Activated T-helper 17 cell treated with anti-CD3 and anti-CD28 coated beads, Interleukin-2, amount 50 U/mL, for 72 hours (primary cell): Measurements from ENCODE around the gene CD47. TPM values are rescaled to one million over a fixed set of nuclear protein-coding genes. Genes with fewer than 3 reads are reported as not detected.

ENCODE experiments used
- ATAC-seq: fragments of 150-1000 bp; cut with Tn5 transposase; replicated peaks from 2 replicates; pipeline ENCODE4 v1.10.0; 2021; ENCODE audit warnings: mild to moderate bottlenecking, moderate library complexity
- H3K27ac Mint-ChIP-seq: one replicate; pipeline ENCODE4 v1.8.0; 2022; ENCODE audit warnings: mixed read lengths
- H3K27me3 Mint-ChIP-seq: one replicate; pipeline ENCODE4 v1.8.0; 2022; ENCODE audit warnings: mixed read lengths
- H3K36me3 Mint-ChIP-seq: one replicate; pipeline ENCODE4 v1.8.0; 2022; ENCODE audit warnings: low read depth, mild to moderate bottlenecking, mixed read lengths
- H3K4me1 Mint-ChIP-seq: one replicate; pipeline ENCODE4 v1.8.0; 2022; ENCODE audit warnings: mixed read lengths
- H3K4me3 Mint-ChIP-seq: one replicate; pipeline ENCODE4 v1.8.0; 2022; ENCODE audit warnings: mild to moderate bottlenecking, mixed read lengths
- H3K9me3 Mint-ChIP-seq: one replicate; pipeline ENCODE4 v1.8.0; 2022; ENCODE audit warnings: mixed read lengths
- total RNA-seq, 2 donors: library from RNA; stranded (reverse); gene quantifications; one replicate each; pipeline ENCODE4 v1.2.3, GENCODE V29; 2022

CD47 gene
- total RNA-seq, 2 donors from 2014 or later = 139 to 197 TPM

- peaks cover 97% of the 10 kb centered on the region for H3K36me3 Mint-ChIP-seq
- peak overlapping the region; percentile 2 for H3K4me3 Mint-ChIP-seq
- no peaks in the 10 kb centered on the region for H3K27me3 Mint-ChIP-seq
- ATAC-seq = peak; percentile 44
- peak overlapping the region; percentile 5 for H3K27ac Mint-ChIP-seq
- H3K4me1 Mint-ChIP-seq = peaks cover 58% of the 10 kb centered on the region
- no peaks in the 10 kb centered on the region for H3K9me3 Mint-ChIP-seq
Observed at GRCh38 chr3:108064293-108064887, 26.4 kb downstream of the CD47 start.

GRCh38 chr3:108062051-108062450 lies 28.8 kb downstream of the CD47 start:
- peaks cover 97% of the 10 kb centered on the region for H3K36me3 Mint-ChIP-seq

DNA sequence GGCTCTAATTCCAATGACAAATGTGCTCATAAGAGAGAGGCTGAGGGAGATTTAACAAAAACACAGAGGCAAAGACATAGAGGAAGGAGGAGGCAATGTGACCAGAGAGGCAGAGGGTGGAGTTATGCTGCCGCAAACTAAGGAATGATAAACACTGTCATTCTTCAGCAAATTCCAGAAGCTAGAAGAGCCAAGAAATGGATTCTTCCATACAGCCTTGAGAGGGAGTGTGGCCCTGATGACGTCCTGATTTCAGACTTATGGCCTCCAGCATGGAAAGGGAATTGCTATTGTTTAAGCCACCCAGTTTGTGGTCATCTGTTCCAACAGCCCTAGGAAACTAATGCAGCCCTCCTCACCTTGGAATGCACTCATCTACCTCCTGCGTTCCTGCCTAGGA lies 30.5 kb downstream of the CD47 start:
- Mint-ChIP-seq H3K4me1 (peaks cover 53% of the 10 kb centered on the region), H3K27me3 (no peaks in the 10 kb centered on the region), H3K4me3 (no peak overlapping the region)

More at GRCh38 chr3:108062051-108062450, 28.8 kb downstream of the CD47 start:
- no peak overlapping the region for H3K27ac Mint-ChIP-seq
- no peaks in the 10 kb centered on the region for H3K9me3 Mint-ChIP-seq
- H3K27me3 Mint-ChIP-seq = no peaks in the 10 kb centered on the region
- no peak overlapping the region for H3K4me3 Mint-ChIP-seq
- H3K4me1 Mint-ChIP-seq = peaks cover 54% of the 10 kb centered on the region
- ATAC-seq = peak; percentile 51

GRCh38 chr3:108055931-108056330 lies 34.9 kb downstream of the CD47 start:
- no peaks in the 10 kb centered on the region for H3K27me3 Mint-ChIP-seq
- H3K36me3 Mint-ChIP-seq = peaks cover 100% of the 10 kb centered on the region
- no peaks in the 10 kb centered on the region for H3K9me3 Mint-ChIP-seq
- H3K4me1 Mint-ChIP-seq = peaks cover 46% of the 10 kb centered on the region
- H3K27ac Mint-ChIP-seq = peak overlapping the region; percentile 5
- H3K4me3 Mint-ChIP-seq = no peak overlapping the region
- ATAC-seq = no peak

More for the DNA sequence above, 30.5 kb downstream of the CD47 start:
- Mint-ChIP-seq H3K9me3 (no peaks in the 10 kb centered on the region), H3K36me3 (peaks cover 98% of the 10 kb centered on the region), H3K27ac (no peak overlapping the region)
- no peak for ATAC-seq

GRCh38 chr3:108054935-108055334 lies 35.9 kb downstream of the CD47 start:
- H3K36me3 Mint-ChIP-seq = peaks cover 100% of the 10 kb centered on the region
- H3K4me3 Mint-ChIP-seq = no peak overlapping the region
- ATAC-seq = no peak
- H3K27ac Mint-ChIP-seq = no peak overlapping the region
- H3K4me1 Mint-ChIP-seq = peaks cover 36% of the 10 kb centered on the region
- no peaks in the 10 kb centered on the region for H3K9me3 Mint-ChIP-seq
- no peaks in the 10 kb centered on the region for H3K27me3 Mint-ChIP-seq

DNA sequence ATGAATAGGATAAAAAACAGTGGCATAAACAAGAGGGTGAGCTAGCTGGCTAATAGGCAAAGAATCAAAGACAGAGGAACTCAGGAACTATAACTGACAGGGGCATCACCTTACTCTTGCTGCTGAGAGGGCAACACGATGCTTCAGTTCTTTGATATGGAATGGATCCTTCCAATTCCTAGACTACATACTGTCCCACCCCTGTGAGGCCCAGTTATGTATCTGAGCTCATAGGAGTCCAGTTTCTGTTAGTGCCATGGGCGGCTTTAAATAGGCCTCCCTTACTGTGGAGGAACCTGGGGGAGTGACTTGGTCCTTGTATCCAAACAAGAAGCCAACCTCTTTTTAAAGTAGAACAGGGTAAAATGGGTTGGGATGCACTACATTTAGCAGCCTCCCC lies 37.3 kb downstream of the CD47 start:
- Mint-ChIP-seq H3K27me3 (no peaks in the 10 kb centered on the region), H3K27ac (peak overlapping the region; percentile 58), H3K36me3 (peaks cover 100% of the 10 kb centered on the region), H3K4me3 (no peak overlapping the region), H3K4me1 (peaks cover 34% of the 10 kb centered on the region), H3K9me3 (no peaks in the 10 kb centered on the region)
- ATAC-seq = no peak

DNA sequence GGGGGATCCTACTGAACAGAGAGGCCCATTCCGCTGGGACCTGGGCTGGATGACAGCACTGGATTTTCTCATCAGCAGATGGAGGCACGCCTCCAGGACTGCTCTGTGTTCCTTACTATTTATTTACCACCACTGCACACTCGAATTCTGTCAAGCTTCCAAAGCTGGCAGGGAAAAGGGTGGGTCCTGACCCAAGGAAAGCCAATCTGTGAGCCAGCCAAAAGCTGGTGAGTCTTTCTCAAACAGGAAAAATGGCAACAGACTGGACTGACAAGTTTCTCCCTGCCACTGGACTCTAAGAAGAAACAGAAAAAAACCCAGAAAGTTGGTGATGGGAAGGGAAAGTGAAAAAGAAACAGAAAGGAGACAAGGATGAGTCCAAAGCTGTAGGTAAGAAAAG lies 37.8 kb downstream of the CD47 start:
- H3K27ac Mint-ChIP-seq = peak overlapping the region; percentile 58

GRCh38 chr3:108051005-108051404 lies 39.8 kb downstream of the CD47 start:
- Mint-ChIP-seq H3K36me3 (peaks cover 100% of the 10 kb centered on the region), H3K27ac (no peak overlapping the region), H3K4me3 (no peak overlapping the region), H3K9me3 (no peaks in the 10 kb centered on the region), H3K27me3 (no peaks in the 10 kb centered on the region), H3K4me1 (peaks cover 42% of the 10 kb centered on the region)
- no peak for ATAC-seq

More for the DNA sequence above, 37.8 kb downstream of the CD47 start:
- H3K4me1 Mint-ChIP-seq = peaks cover 33% of the 10 kb centered on the region
- ATAC-seq = no peak
- H3K4me3 Mint-ChIP-seq = no peak overlapping the region
- peaks cover 100% of the 10 kb centered on the region for H3K36me3 Mint-ChIP-seq
- H3K27me3 Mint-ChIP-seq = no peaks in the 10 kb centered on the region
- no peaks in the 10 kb centered on the region for H3K9me3 Mint-ChIP-seq

GRCh38 chr3:108047987-108048386 lies 42.8 kb downstream of the CD47 start:
- peak overlapping the region; percentile 50 for H3K27ac Mint-ChIP-seq
- H3K9me3 Mint-ChIP-seq = no peaks in the 10 kb centered on the region

GRCh38 chr3:108046247-108046646 lies 44.6 kb downstream of the CD47 start:
- no peaks in the 10 kb centered on the region for H3K9me3 Mint-ChIP-seq
- H3K36me3 Mint-ChIP-seq = peaks cover 92% of the 10 kb centered on the region
- no peak overlapping the region for H3K4me3 Mint-ChIP-seq
- no peak for ATAC-seq
- peak overlapping the region; percentile 3 for H3K27ac Mint-ChIP-seq
- peaks cover 23% of the 10 kb centered on the region for H3K4me1 Mint-ChIP-seq
- no peaks in the 10 kb centered on the region for H3K27me3 Mint-ChIP-seq

More at GRCh38 chr3:108047987-108048386, 42.8 kb downstream of the CD47 start:
- Mint-ChIP-seq H3K4me1 (peaks cover 32% of the 10 kb centered on the region), H3K27me3 (no peaks in the 10 kb centered on the region), H3K36me3 (peaks cover 95% of the 10 kb centered on the region), H3K4me3 (peak overlapping the region; percentile 25)
- peak; percentile 34 for ATAC-seq

GRCh38 chr3:108044699-108045098 lies 46.1 kb downstream of the CD47 start:
- Mint-ChIP-seq H3K4me1 (peaks cover 23% of the 10 kb centered on the region), H3K36me3 (peaks cover 91% of the 10 kb centered on the region), H3K27ac (no peak overlapping the region), H3K4me3 (no peak overlapping the region), H3K27me3 (no peaks in the 10 kb centered on the region), H3K9me3 (no peaks in the 10 kb centered on the region)
- ATAC-seq = no peak

GRCh38 chr3:108042300-108042699 lies 48.5 kb downstream of the CD47 start:
- Mint-ChIP-seq H3K27me3 (no peaks in the 10 kb centered on the region), H3K4me3 (no peak overlapping the region), H3K36me3 (peaks cover 91% of the 10 kb centered on the region), H3K4me1 (peaks cover 11% of the 10 kb centered on the region), H3K27ac (no peak overlapping the region), H3K9me3 (no peaks in the 10 kb centered on the region)
- ATAC-seq = no peak

GRCh38 chr3:108041253-108041652 lies 49.6 kb downstream of the CD47 start:
- Mint-ChIP-seq H3K27ac (no peak overlapping the region), H3K9me3 (no peaks in the 10 kb centered on the region), H3K27me3 (no peaks in the 10 kb centered on the region), H3K36me3 (peaks cover 81% of the 10 kb centered on the region), H3K4me3 (no peak overlapping the region), H3K4me1 (peaks cover 9% of the 10 kb centered on the region)
- no peak for ATAC-seq

DNA sequence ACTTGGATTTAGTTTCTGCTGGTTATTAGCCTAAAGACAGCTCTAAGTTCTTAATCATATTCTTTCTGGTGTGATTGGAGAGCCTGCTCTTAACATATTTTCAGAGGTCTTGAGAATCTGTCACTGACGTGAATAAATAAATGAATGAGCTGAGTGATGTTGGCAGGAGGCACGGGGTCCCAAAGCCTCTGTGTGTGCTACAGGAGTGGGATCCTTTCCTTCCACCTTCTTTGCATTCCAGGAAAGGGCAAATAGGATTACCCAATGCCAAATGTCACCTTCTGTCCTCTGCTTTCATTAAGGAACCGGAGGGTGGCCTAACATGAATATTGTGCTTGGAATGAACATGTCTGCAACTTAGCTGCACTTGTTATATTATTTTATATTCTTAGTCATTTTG lies 53.1 kb downstream of the CD47 start:
- Mint-ChIP-seq H3K27me3 (no peaks in the 10 kb centered on the region), H3K9me3 (no peaks in the 10 kb centered on the region), H3K4me1 (no peaks in the 10 kb centered on the region), H3K4me3 (no peak overlapping the region), H3K36me3 (peaks cover 83% of the 10 kb centered on the region), H3K27ac (peak overlapping the region; percentile 59)
- no peak for ATAC-seq

DNA sequence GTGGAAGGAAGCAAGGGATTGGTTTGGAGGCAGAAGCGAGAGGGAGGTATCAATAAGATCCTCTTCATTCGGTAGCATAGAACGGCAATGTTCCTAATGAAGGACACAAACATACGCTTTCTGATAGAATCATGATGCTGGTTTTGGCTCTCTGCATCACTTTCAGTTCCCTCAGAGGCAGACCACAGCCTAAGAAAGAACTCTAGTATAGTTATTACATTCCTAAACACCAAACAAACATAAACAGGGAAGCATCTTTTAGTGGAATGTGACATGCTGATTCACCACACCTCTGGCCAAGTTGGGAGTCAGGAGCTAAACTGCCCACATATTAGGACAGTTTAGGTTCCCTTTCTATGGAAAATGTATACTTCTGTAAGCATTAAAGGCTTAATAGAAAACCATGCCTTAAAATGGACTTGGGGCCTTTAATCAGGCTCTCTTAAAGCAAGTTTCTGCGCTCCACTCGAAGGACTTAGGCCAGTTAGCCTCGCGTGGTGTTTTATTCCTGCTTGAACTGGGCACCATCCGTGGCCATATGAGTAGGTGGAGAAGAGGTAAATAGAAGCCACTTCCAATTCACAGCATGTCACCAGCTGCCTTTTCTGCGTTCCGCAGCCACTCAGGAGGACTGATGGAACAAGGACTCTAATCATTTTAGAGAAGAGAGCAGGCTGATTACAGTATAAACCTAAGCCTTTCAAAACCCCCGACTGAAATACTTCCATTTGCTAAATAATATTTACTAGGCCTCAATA lies 53.7 kb downstream of the CD47 start:
- no peaks in the 10 kb centered on the region for H3K4me1 Mint-ChIP-seq

More for the DNA sequence above, 53.7 kb downstream of the CD47 start:
- H3K36me3 Mint-ChIP-seq = peaks cover 83% of the 10 kb centered on the region
- H3K27me3 Mint-ChIP-seq = no peaks in the 10 kb centered on the region
- ATAC-seq = no peak
- no peaks in the 10 kb centered on the region for H3K9me3 Mint-ChIP-seq
- H3K27ac Mint-ChIP-seq = peak overlapping the region; percentile 59
- no peak overlapping the region for H3K4me3 Mint-ChIP-seq
